NCI-H2107 treated with DMSO at 0.1 percent for 48 hours (cell line): ENCODE measurements around the gene PEX26.
"Not testable (repeated sequence)": the region's sequence is repeated elsewhere in the genome, so short reads cannot be mapped to it uniquely, and the experiment has no call there.

Experiments
- DNase-seq: peaks from one replicate; lab custom pipeline; 2025; ENCODE audit not compliant: unreplicated experiment; lab: John Stamatoyannopoulos, UW

The PEX26 gene

DNA sequence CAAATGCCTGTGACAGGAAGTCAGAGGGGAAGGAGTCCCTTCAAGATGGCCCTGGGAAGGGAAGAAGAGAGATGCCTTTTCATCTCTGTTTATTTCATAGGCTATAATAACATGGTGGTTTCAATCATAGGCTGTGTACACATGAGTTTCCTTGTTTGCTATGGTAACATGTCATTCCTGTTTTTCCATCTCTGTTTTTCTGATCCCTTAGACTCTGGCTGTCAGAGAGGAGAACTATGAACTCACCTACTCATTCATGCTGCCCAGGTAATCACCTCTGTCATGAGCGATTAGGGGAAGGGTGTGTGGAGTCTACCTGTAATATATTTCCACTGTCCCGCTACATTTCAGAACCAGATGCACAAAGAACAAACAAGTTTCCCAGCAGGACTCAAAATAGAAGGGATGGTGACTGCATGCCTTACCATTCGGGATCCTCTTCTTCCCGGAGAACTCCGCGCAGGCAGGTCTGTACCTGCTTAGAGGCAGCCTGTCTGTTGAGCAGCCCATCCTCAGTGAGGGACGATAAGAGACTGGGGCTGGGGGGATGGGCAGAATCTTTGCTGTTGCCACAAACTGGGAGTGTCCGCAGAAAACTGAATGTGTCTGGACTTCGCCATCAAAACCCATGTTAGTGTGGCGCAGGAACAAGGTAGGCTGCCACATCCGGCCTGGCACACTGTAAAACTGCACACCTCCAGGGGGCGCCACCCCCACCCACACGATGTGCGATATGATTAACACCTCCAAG is 7.1 kb upstream of the PEX26 start:
- no peak for DNase-seq

DNA sequence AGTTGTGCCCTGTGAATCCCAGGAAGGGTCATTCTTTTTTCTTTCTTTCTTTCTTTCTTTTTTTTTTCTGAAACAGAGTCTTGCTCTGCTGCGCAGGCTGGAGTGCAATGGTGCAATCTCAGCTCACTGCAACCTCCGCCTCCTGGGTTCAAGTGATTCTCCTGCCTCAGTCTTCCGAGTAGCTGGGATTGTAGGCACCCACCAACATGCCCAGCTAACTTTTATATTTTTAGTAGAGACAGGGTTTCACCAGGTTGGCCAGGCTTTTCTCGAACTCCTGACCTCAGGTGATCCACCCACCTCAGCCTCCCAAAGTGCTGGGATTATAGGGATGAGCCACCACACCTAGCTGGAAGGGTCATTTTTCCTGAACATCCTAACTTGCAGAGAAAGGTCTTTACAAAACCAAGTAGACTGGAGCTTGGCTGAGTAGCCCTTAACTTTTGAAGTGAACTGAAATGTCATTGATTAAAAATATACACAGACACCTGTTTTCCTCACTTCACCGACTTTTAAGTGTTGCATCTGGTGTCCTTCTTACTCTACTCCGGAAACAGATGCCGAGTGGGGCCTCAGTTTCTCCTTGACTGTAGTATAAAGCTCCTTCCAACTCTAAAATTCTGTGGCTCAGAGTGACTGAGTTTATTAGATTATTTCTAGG is 6.4 kb upstream of the PEX26 start:
- DNase-seq, result peak; percentile 30

- DNase-seq, result peak; percentile 30
Observed at GRCh38 chr22:18071968-18072310, 5.9 kb upstream of the PEX26 start.

DNA sequence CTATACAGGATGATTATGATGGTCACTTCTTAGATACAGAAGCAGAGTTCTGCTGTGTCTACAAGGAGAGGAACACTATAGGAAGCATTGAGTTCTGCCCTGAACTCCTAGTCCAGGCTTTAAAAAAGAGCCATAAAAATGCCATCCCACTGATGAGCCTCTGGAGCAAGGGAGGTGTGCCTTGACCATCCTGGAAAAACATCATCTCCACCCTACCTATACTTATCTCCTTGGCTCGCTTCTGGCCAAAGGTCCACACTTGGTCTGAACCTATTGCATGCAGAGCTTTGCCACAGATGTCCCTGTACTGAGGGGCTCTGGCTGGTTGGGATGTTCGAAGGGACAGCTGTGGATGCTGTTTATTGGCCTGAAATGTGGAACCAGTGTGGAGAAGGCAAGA is 4.3 kb upstream of the PEX26 start:
- no peak for DNase-seq

GRCh38 chr22:18073927-18074326 is 3.9 kb upstream of the PEX26 start:
- DNase-seq, result not testable (repeated sequence)

DNA sequence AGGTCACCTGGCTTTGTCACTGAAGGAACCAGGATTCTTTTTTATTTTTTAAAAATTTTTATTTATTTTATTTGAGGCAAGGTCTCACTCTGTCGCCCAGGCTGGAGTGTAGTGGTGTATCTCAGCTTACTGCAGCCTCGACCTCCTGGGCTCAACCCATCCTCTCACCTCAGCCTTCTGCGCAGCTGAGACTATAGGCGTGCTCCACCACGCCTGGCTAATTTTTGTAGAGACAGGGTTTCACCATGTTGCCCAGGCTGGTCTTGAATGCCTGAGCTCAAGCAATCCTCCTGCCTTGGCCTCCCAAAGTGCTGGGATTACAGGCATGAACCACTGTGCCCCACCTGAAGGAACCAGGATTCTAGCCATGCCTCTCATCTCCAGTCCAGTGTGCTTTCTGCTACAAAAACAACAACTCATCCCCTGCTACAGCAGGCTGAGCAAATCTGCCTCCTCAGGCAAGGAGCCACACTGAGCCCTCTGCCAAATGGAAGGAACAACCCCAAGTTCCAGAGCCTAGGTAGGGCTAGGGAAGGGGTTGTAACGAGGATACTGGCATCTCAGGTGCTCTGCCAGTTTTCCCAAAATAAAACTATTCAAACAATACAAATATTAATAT is 2.6 kb upstream of the PEX26 start:
- no peak for DNase-seq

GRCh38 chr22:18075720-18076497 is 1.9 kb upstream of the PEX26 start:
- peak; percentile 72 for DNase-seq

- DNase-seq, result no peak
Observed at GRCh38 chr22:18077087-18077638, 627 bp upstream of the PEX26 start.

DNA sequence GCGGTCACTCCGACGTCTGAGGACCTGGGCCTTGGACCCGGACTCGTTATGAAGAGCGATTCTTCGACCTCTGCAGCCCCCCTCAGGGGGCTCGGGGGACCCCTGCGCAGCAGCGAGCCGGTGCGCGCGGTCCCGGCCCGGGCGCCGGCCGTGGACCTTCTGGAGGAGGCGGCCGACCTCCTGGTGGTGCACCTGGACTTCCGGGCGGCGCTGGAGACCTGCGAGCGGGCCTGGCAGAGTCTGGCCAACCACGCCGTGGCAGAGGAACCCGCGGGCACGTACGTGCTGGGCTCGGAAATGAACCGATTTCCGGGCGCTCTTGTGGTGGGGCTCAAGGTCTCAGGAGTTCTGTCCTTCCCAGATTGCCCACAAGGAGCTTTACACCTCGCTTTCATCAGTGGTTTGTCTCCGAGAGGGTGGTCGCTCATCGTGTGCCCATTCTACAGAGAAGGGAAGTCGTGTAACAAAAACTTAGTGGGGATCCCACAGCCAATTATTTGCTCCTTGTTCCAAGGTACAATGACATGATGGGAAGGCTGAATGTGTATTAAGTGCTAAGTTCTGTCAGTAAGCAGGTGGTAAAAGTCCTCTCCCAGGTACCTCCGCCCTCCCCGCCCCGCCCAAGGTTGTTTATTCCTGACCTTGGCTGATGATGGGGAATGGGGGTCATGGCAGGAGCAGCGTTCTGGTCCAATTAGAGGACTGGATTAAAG is 695 bp downstream of the PEX26 start:
- no peak for DNase-seq

- no peak for DNase-seq
Observed at GRCh38 chr22:18079706-18080233, 2.0 kb downstream of the PEX26 start.

- no peak for DNase-seq
Observed at GRCh38 chr22:18081416-18081815, 3.6 kb downstream of the PEX26 start.

- no peak for DNase-seq
Observed at GRCh38 chr22:18082467-18082866, 4.7 kb downstream of the PEX26 start.

DNA sequence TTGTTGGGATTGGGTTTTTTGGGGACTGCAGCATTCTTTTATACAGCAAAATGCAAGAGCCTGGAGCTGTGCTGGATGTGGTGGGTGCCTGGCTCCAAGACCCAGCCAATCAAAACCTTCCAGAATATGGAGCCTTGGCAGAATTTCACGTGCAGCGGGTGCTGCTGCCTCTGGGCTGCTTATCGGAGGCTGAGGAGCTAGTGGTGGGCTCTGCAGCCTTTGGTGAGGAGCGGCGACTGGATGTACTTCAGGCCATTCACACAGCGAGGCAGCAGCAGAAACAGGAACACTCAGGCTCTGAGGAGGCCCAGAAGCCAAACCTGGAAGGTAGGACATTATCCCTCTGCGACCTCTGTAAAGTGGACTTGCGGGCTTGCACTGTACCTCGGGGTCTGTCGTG is 5.6 kb downstream of the PEX26 start:
- no peak for DNase-seq

GRCh38 chr22:18085188-18085587 is 7.4 kb downstream of the PEX26 start:
- DNase-seq, result no peak

DNA sequence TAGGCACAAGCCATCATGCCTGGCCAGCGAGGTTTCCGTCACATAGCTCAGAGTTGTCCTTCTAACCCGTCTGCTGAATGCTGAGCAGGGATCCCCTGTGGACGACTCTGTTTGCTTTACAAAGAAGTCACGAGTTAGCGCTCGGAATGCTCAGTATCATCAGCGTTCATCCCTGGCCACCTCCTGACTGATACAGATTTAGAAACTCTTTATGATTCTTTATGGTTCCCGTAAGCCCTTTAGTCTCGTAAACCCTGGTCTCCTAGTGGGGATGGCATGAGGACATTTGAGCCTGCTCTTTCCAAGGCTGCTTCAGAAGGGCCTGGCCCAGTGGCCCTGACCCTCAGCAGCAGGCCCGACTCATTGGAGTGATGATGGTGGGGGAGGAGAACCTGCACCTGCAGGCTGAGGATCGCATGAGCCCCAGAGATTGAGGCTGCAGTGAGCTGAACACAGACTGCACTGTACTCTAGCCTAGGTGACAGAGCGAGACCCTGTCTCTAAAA is 9.6 kb downstream of the PEX26 start:
- DNase-seq, result no peak

DNA sequence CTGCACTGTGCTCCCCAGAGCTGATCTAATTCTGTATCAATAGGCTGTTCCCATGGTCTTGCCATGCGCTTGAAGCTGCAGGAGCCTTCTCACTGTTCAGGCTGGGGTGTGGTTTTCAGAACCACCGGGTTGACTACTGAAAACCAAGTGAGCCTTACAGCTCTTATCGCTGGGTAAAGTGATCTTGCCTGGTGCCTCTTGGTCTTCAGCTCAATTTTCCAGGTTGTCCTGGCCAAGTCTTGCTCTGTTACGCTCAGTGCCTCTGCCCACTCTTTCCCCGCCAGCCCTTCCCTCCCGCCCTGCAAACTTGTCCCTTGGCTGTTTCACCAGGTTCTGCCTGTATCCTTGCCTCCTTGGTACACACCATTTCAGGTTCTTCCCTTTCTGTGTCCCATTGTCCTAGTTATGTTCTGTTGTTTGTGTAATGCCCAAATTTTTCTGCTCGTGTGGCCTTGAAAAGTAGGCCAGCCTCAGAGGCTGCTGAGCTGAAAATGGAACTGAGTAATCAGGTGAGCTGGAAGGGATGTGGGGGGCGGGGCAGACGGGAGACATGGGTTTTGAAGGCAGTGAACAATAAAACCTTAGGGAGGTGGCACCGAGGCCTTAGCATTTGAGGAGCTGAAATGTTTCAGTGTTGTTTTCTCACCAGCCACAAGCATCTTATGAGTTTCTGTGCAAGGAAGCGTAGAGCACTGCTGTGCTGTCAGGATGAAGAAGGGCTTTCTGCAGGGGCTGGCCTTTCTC is 11.2 kb downstream of the PEX26 start:
- no peak for DNase-seq

DNA sequence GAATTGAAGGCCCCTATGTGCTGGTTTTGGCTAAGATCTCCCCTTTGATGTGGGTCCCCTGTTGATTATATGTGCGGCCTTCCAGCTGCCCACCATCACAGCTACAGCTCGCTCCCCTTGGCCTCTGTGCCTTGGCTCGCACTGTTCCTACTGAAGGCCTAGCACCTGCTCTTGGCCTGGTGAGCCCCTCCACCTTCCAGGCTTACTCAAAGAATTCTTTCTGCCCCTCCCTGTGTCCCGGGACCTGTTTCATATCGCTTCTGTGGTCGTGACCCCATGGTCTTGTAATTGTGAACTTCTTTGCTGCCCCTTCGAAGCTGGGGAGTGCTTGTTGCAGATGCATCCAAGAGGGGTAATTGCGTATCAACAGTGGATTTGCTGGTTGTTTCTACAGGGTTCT is 12.5 kb downstream of the PEX26 start:
- DNase-seq, result no peak

- no peak for DNase-seq
Observed at GRCh38 chr22:18091478-18091877, 13.7 kb downstream of the PEX26 start.

- DNase-seq, result no peak
Observed at GRCh38 chr22:18091916-18092526, 14.2 kb downstream of the PEX26 start.
